Raji (cell line): ENCODE results near the gene UBE2O.

Experiments used
- POLR2A ChIP-seq: IDR thresholded peaks from 2 replicates; pipeline ENCODE4 v1.6.1; 2011; ENCODE audit warnings: low read depth, low read length, control low read depth; ENCODE audit not compliant: insufficient read depth

UBE2O gene

GRCh38 chr17:76419576-76420260, 33.2 kb downstream of the UBE2O start:
- no peak for TF ChIP-seq POLR2A

- TF ChIP-seq POLR2A: no peak
Measured at GRCh38 chr17:76417499-76418143, 35.3 kb downstream of the UBE2O start.

GRCh38 chr17:76416899-76417298, 36.1 kb downstream of the UBE2O start:
- TF ChIP-seq POLR2A: no peak

- TF ChIP-seq POLR2A: no peak
Measured at GRCh38 chr17:76416457-76416856, 36.5 kb downstream of the UBE2O start.

GRCh38 chr17:76415786-76416185, 37.2 kb downstream of the UBE2O start:
- TF ChIP-seq POLR2A: no peak

GRCh38 chr17:76414334-76415295, 38.3 kb downstream of the UBE2O start:
- TF ChIP-seq POLR2A: no peak

- no peak for TF ChIP-seq POLR2A
Measured at GRCh38 chr17:76411247-76411646, 41.7 kb downstream of the UBE2O start.

- TF ChIP-seq POLR2A: no peak
Measured at GRCh38 chr17:76410328-76410965, 42.5 kb downstream of the UBE2O start.

GRCh38 chr17:76408037-76408849, 44.7 kb downstream of the UBE2O start:
- TF ChIP-seq POLR2A: no peak

- TF ChIP-seq POLR2A: no peak
Measured at GRCh38 chr17:76407509-76407908, 45.4 kb downstream of the UBE2O start.

- no peak for TF ChIP-seq POLR2A
Measured at GRCh38 chr17:76405967-76406647, 46.8 kb downstream of the UBE2O start.

- no peak for TF ChIP-seq POLR2A
Measured at GRCh38 chr17:76405607-76405966, 47.4 kb downstream of the UBE2O start.

GRCh38 chr17:76404976-76405563, 47.9 kb downstream of the UBE2O start:
- no peak for TF ChIP-seq POLR2A
